GM15510 (cell line): ENCODE measurements around the gene COL8A1.

Experiments
- POLR2A ChIP-seq: IDR thresholded peaks from 3 replicates; pipeline ENCODE4 v1.6.1; 2011; ENCODE audit warnings: borderline replicate concordance; ENCODE audit not compliant: insufficient read length; ENCODE audit errors: extremely low read depth

Gene COL8A1

GRCh38 chr3:99656624-99657023 lies 18.2 kb downstream of the COL8A1 start:
- TF ChIP-seq POLR2A: no peak

GRCh38 chr3:99658274-99658673 lies 19.9 kb downstream of the COL8A1 start:
- no peak for TF ChIP-seq POLR2A

DNA sequence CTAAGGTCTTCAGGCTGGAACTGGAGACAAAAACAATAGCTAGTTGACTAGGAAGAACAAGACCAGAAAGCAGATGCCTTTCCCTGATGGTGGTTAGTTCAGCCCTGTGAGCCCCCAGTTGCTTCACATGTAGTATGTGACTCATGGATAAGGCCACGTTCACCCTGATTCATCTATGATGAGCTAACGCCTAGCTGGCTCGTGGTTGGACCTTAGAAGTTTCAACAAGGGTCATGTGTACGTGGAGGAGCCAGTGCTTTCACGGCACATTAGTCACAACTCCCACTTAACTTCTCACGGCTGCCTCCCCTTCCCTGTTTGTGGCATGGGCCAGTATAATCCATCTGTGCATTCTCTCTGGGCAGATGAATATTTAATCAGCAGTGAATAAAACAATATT lies 20.6 kb downstream of the COL8A1 start:
- no peak for TF ChIP-seq POLR2A

GRCh38 chr3:99659951-99660350 lies 21.6 kb downstream of the COL8A1 start:
- no peak for TF ChIP-seq POLR2A

GRCh38 chr3:99662838-99663570 lies 24.6 kb downstream of the COL8A1 start:
- TF ChIP-seq POLR2A: no peak

DNA sequence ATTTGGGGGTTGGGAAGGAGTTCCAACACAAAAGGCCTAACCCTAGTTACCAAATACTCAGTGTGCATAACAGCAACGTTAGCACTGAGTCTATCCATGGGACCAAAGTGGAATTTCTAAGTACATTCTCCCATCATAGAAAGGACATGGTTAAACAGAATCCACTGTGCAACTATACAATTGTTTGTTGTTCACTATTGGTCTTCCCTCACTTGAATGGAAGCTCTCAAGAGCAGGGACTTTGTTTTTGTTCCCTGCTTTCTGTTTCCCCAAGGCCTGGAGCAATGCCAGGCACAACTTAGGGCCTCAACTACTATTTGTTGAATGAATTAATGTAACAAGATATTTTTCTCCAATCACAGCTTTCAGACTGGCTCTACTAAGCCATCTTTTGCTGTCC lies 25.6 kb downstream of the COL8A1 start:
- no peak for TF ChIP-seq POLR2A

- no peak for TF ChIP-seq POLR2A
Measured at GRCh38 chr3:99665017-99665416, 26.6 kb downstream of the COL8A1 start.

GRCh38 chr3:99666201-99666600 lies 27.8 kb downstream of the COL8A1 start:
- TF ChIP-seq POLR2A: no peak

- no peak for TF ChIP-seq POLR2A
Measured at GRCh38 chr3:99668044-99668443, 29.6 kb downstream of the COL8A1 start.

DNA sequence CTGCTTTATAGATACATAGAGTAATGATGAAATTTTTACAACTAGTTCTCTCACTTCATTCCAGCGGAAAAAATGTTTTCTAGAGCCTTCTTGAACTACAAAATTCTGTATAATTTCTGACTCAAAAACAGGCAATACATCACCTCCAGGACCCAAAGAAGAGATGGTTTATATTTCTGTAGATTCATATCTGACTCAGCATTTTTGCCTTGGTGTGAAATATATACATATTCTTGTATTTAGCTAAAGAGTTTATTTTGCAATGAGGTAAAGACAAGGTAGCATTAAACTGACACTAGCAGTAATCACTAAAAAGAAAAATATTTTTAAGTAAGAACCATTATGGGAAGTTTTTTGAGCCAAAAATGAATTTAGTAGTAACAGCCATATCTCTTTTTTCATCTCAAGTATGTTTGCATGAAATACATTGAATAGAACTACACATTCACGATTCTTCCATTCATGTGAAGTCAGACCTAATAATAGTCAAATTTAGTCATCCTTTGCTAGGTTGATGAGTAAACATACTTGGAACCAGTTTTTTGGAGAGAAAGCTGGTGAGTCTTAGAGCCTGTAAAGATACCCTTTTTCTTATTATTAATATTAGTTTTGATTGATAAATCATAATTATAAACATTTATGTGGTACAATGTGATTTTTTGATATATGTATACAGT lies 31.6 kb downstream of the COL8A1 start:
- TF ChIP-seq POLR2A: no peak

GRCh38 chr3:99670556-99670950 lies 32.2 kb downstream of the COL8A1 start:
- TF ChIP-seq POLR2A: no peak

DNA sequence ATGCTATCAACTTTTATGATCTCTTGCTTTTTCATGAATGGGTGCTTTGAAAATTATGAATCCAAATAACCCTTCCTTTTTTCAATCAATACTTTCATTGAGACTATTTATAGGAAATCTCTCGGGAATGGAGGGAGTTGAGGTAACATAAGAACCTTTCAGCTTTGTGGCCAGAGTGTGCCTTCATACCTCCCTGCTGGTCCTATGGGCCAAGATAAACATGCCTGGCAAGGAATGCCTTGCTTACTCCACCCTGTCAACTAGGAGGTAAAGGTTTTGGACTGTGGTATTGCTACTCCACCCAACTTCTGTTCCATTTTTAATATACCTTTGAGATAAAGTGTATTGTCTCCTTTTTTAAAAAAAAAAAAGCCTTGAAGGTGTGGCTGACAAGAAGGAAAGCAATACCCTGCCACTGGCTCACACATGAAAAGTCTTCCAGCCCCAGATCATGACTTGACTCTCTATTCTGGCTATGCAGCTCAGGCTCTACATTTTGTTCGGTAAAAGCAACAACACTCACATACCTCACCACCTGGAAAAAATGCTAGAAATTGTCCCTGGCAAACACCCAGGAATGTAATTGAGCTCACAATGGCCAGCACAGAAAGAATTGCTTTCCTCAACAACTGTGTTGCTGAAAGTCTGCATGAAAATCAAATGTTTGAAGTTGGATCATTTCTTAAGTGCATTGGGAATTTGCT lies 35.8 kb downstream of the COL8A1 start:
- TF ChIP-seq POLR2A: no peak

- no peak for TF ChIP-seq POLR2A
Measured at GRCh38 chr3:99678023-99678422, 39.6 kb downstream of the COL8A1 start.

DNA sequence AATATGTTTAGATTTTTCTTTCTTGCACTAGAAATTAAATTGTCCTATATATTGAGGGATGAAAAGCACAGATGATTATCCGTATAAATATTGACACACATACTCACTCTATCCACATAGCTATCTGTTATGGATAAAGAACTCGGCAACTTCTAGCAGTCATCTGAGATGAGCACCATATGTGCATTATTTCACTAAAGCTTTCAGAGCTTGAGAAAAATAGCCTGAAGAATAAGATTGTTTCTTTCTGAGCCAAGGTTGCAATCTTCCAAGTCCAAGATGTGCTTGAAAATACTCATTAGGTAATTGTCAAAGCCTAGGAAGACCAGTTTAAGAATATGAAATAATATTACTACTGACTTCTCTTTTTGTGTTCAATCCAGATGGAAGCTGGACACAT lies 40.5 kb downstream of the COL8A1 start:
- no peak for TF ChIP-seq POLR2A

GRCh38 chr3:99681512-99681911 lies 43.1 kb downstream of the COL8A1 start:
- TF ChIP-seq POLR2A: no peak

DNA sequence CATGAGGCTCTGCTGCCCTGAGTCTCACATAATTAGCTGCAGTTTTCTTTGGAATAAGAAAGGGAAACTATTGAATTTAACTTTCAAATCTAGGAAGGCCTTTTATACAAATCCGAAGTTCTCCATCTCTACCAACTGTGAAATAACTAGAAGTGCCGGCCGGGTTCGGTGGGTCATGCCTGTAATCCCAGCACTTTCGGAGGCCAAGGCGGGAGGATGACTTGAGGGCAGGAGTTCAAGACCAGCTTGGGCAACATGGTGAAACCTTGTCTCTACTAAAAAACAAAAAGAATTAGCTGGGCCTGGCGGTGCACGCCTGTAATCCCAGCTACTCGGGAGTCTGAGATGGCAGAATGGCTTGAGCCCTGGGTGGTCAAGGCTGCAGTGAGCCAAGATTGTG lies 43.6 kb downstream of the COL8A1 start:
- no peak for TF ChIP-seq POLR2A
